Measurements from ENCODE around the gene TRIP12.

TRIP12 gene

GRCh38 chr2:229784791-229785190 lies 137.0 kb downstream of the TRIP12 start:
- Histone ChIP-seq H3K9me3 (no peaks in the 10 kb centered on the region), H3K4me2 (no peak overlapping the region), H3K9ac (no peak overlapping the region), H4K20me1 (no peaks in the 10 kb centered on the region; the same call in 1 of the 2 replicates), H3K36me3 (peaks cover 81% of the 10 kb centered on the region), H3K27ac (no peak overlapping the region), H3K4me3 (no peak overlapping the region), H3K4me1 (peaks cover 24% of the 10 kb centered on the region), H3K27me3 (no peaks in the 10 kb centered on the region)
- TF ChIP-seq Cebpa-rat (IDR thresholded peaks at IDR 0.05), result no peak

GRCh38 chr2:229783108-229783721 lies 138.6 kb downstream of the TRIP12 start:
- Histone ChIP-seq H3K27ac (peak overlapping the region; percentile 28; the same call in 1 of the 2 replicates), H3K9me3 (no peaks in the 10 kb centered on the region), H4K20me1 (no peaks in the 10 kb centered on the region; the same call in 1 of the 2 replicates), H3K4me1 (peaks cover 24% of the 10 kb centered on the region), H3K4me3 (no peak overlapping the region), H3K36me3 (peaks cover 81% of the 10 kb centered on the region), H3K27me3 (no peaks in the 10 kb centered on the region), H3K9ac (no peak overlapping the region), H3K4me2 (peak overlapping the region; percentile 44)
- no peak for TF ChIP-seq Cebpa-rat (IDR thresholded peaks at IDR 0.05)

- Histone ChIP-seq H4K20me1 (no peaks in the 10 kb centered on the region; the same call in 1 of the 2 replicates), H3K27me3 (no peaks in the 10 kb centered on the region), H3K9ac (no peak overlapping the region), H3K36me3 (peaks cover 78% of the 10 kb centered on the region), H3K4me1 (peaks cover 29% of the 10 kb centered on the region), H3K4me3 (no peak overlapping the region), H3K9me3 (no peaks in the 10 kb centered on the region), H3K4me2 (no peak overlapping the region), H3K27ac (no peak overlapping the region)
- no peak for TF ChIP-seq Cebpa-rat (IDR thresholded peaks at IDR 0.05)
Observed at GRCh38 chr2:229780856-229781773, 140.7 kb downstream of the TRIP12 start.

- no peak overlapping the region for H3K9ac ChIP-seq
- no peak overlapping the region for H3K4me3 ChIP-seq
- no peak for TF ChIP-seq Cebpa-rat (IDR thresholded peaks at IDR 0.05)
- no peaks in the 10 kb centered on the region; the same call in 1 of the 2 replicates for H4K20me1 ChIP-seq
- no peak overlapping the region for H3K4me2 ChIP-seq
- no peak overlapping the region for H3K27ac ChIP-seq
- peaks cover 73% of the 10 kb centered on the region for H3K36me3 ChIP-seq
- H3K9me3 ChIP-seq, result no peaks in the 10 kb centered on the region
- H3K4me1 ChIP-seq, result peaks cover 35% of the 10 kb centered on the region
- no peaks in the 10 kb centered on the region for H3K27me3 ChIP-seq
Observed at GRCh38 chr2:229779650-229780049, 142.2 kb downstream of the TRIP12 start.

- TF ChIP-seq Cebpa-rat (IDR thresholded peaks at IDR 0.05), result no peak
- no peak overlapping the region for H3K4me2 ChIP-seq
- H3K4me3 ChIP-seq, result no peak overlapping the region
- no peaks in the 10 kb centered on the region for H3K27me3 ChIP-seq
- H3K27ac ChIP-seq, result no peak overlapping the region
- peaks cover 16% of the 10 kb centered on the region for H3K4me1 ChIP-seq
- no peak overlapping the region for H3K9ac ChIP-seq
- no peaks in the 10 kb centered on the region for H3K9me3 ChIP-seq
- H3K36me3 ChIP-seq, result peaks cover 88% of the 10 kb centered on the region
- no peaks in the 10 kb centered on the region; the same call in 1 of the 2 replicates for H4K20me1 ChIP-seq
Observed at GRCh38 chr2:229777716-229778115, 144.1 kb downstream of the TRIP12 start.

- 0 out of 2 replicates have a peak overlapping the region, but pooled peaks have one; percentile 5 for H3K27ac ChIP-seq
Observed at GRCh38 chr2:229775614-229776313, 146.0 kb downstream of the TRIP12 start.

GRCh38 chr2:229774237-229774636 lies 147.6 kb downstream of the TRIP12 start:
- Histone ChIP-seq H3K27ac (no peak overlapping the region), H3K27me3 (no peaks in the 10 kb centered on the region), H3K9ac (no peak overlapping the region), H4K20me1 (no peaks in the 10 kb centered on the region), H3K9me3 (no peaks in the 10 kb centered on the region), H3K4me2 (no peak overlapping the region), H3K4me1 (peaks cover 14% of the 10 kb centered on the region), H3K4me3 (no peak overlapping the region), H3K36me3 (peaks cover 89% of the 10 kb centered on the region)
- no peak for TF ChIP-seq Cebpa-rat (IDR thresholded peaks at IDR 0.05)

More at GRCh38 chr2:229775614-229776313, 146.0 kb downstream of the TRIP12 start:
- peak overlapping the region; percentile 29 for H3K4me2 ChIP-seq
- TF ChIP-seq Cebpa-rat (IDR thresholded peaks at IDR 0.05), result no peak
- H3K9ac ChIP-seq, result no peak overlapping the region
- no peaks in the 10 kb centered on the region for H3K9me3 ChIP-seq
- peaks cover 14% of the 10 kb centered on the region for H3K4me1 ChIP-seq
- no peaks in the 10 kb centered on the region for H4K20me1 ChIP-seq
- peaks cover 89% of the 10 kb centered on the region for H3K36me3 ChIP-seq
- H3K4me3 ChIP-seq, result no peak overlapping the region
- H3K27me3 ChIP-seq, result no peaks in the 10 kb centered on the region

GRCh38 chr2:229768235-229768634 lies 153.6 kb downstream of the TRIP12 start:
- Histone ChIP-seq H3K27ac (no peak overlapping the region), H3K4me2 (no peak overlapping the region), H3K4me1 (no peaks in the 10 kb centered on the region), H3K9me3 (no peaks in the 10 kb centered on the region), H3K27me3 (no peaks in the 10 kb centered on the region), H4K20me1 (no peaks in the 10 kb centered on the region), H3K9ac (no peak overlapping the region), H3K36me3 (peaks cover 96% of the 10 kb centered on the region), H3K4me3 (no peak overlapping the region)
- TF ChIP-seq Cebpa-rat (IDR thresholded peaks at IDR 0.05), result no peak

- Histone ChIP-seq H3K4me3 (no peak overlapping the region), H3K9me3 (no peaks in the 10 kb centered on the region), H3K36me3 (peaks cover 71% of the 10 kb centered on the region), H3K9ac (no peak overlapping the region), H3K27me3 (no peaks in the 10 kb centered on the region), H3K4me2 (no peak overlapping the region), H3K27ac (no peak overlapping the region), H4K20me1 (no peaks in the 10 kb centered on the region), H3K4me1 (no peaks in the 10 kb centered on the region)
- TF ChIP-seq Cebpa-rat (IDR thresholded peaks at IDR 0.05), result no peak
Observed at GRCh38 chr2:229765721-229766120, 156.1 kb downstream of the TRIP12 start.
